GM12875 (cell line): ENCODE measurements around the gene LITAF.
"Not testable (repeated sequence)": the region's sequence is repeated elsewhere in the genome, so short reads cannot be mapped to it uniquely, and the experiment has no call there.

ENCODE experiments used
- H3K4me3 ChIP-seq: one replicate; pipeline ENCODE4 v1.5.1; 2011; ENCODE audit warnings: low read depth, low read length, control low read depth
- TF ChIP-seq, protein P1 (sequence below): IDR thresholded peaks from 2 replicates; pipeline ENCODE4 v1.5.1; 2011; ENCODE audit warnings: low read depth, mild to moderate bottlenecking, control low read depth, inconsistent platforms, low read length, moderate library complexity, borderline replicate concordance; ENCODE audit not compliant: insufficient read depth

The LITAF gene

DNA sequence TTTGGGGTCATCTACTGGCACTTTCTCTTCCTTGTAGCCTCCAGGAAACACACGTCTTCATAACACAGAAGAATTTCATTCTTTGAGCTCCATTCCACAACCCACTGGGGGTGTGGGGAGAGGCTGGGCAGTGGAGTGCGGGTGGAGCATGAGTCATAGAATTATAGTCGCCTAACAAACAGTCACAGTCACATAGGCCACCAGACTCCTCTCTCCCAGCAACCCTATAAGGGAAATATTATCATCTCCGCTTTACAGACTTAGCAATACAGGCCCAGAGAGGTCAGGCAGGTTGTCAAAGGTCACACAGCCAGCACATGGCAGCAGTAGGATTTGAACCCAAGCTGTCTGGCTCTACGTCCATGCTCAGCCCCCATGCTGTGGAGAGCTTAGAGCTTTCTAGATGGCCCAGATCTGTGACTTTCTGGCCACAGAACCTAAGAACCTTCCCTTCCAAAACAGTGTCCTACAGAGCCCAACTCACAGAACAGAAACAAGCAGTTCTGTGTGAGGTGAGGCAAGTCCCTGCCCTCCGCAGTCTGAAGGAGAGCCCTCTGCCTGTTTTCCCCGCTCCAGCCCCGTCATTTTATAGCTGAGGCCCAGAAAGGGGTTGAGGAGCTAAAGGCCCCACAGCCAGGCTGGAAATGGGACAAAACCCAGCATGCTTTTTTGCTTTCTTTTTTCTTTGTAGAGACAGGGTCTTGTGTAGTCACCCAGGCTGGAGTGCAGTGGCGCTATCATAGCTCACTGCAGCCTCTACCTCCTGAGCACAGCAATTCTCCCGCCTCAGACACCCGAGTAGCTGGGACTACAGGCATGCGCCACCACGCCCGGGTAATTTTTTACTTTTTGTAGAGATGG, 10.7 kb upstream of the LITAF start:
- H3K4me3 ChIP-seq = no peak overlapping the region
- TF ChIP-seq, protein P1, sequence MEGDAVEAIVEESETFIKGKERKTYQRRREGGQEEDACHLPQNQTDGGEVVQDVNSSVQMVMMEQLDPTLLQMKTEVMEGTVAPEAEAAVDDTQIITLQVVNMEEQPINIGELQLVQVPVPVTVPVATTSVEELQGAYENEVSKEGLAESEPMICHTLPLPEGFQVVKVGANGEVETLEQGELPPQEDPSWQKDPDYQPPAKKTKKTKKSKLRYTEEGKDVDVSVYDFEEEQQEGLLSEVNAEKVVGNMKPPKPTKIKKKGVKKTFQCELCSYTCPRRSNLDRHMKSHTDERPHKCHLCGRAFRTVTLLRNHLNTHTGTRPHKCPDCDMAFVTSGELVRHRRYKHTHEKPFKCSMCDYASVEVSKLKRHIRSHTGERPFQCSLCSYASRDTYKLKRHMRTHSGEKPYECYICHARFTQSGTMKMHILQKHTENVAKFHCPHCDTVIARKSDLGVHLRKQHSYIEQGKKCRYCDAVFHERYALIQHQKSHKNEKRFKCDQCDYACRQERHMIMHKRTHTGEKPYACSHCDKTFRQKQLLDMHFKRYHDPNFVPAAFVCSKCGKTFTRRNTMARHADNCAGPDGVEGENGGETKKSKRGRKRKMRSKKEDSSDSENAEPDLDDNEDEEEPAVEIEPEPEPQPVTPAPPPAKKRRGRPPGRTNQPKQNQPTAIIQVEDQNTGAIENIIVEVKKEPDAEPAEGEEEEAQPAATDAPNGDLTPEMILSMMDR = no peak

GRCh38 chr16:11596572-11597226, 10.0 kb upstream of the LITAF start:
- TF ChIP-seq, protein P1 = no peak
- no peak overlapping the region for H3K4me3 ChIP-seq

DNA sequence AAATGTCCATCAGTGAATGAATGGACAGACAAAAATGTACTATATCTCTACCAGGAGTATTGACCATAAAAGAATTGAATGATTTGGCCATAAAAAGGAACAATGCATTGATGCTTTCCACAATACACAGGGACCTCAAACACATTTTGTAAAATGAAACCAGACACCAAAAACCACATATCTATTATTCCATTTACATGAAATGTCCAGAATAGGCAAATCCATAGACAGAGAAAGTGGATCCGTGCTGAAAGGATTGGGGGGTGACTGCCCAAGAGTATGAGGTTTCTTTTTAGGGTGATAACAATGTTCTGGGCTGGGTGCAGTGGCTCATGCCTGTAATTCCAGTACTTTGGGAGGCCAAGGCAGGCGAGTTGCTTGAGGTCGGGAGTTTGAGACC, 6.9 kb upstream of the LITAF start:
- TF ChIP-seq, protein P1 = no peak
- no peak overlapping the region for H3K4me3 ChIP-seq

DNA sequence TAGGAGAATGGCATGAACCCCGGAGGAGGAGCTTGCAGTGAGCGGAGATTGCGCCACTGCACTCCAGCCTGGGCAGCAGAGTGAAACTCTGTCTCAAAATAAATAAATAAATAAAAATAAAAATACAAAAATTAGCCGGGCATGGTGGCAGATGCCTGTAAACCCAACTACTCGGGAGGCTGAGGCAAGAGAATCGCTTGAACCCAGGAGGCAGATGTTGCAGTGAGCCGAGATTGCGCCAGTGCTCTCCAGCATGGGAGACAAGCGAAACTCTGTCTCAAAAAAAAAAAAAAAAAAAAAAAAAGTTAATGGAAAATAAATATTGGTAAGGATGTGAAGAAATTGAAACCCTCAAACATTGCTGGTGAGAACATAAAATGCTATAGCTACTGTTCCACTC, 6.4 kb upstream of the LITAF start:
- H3K4me3 ChIP-seq = not testable (repeated sequence)

GRCh38 chr16:11591630-11592029, 4.9 kb upstream of the LITAF start:
- H3K4me3 ChIP-seq = not testable (repeated sequence)

DNA sequence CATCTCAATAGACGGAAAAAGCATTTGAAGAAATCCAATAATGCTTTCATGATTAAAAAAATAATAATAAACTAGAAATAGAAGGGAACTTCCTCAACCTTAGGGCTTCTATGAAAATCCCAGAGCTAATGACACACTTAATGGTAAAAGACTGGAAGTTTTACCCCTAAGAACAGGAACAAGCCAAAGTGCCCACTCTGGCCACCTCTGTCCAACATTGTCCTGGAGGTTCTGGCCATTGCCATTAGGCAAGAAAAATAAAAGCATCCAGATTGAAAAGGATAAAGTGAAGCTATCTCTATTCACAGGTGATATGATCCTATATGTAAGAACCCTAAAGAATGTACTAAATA, 2.5 kb upstream of the LITAF start:
- no peak overlapping the region for H3K4me3 ChIP-seq
- TF ChIP-seq, protein P1 = no peak

- TF ChIP-seq, protein P1 = no peak
- H3K4me3 ChIP-seq = no peak overlapping the region
These were observed 1.8 kb upstream of the LITAF start for GRCh38 chr16:11588321-11589197.
